ENCODE data around the gene CHIA. TPM values are rescaled to one million over a fixed set of nuclear protein-coding genes. Genes with fewer than 3 reads are reported as not detected.

Gene CHIA
- total and polyA plus RNA-seq, 2 of the 4 experiments (the other 2 are of a cell fraction), result not detected

- no peak overlapping the region for H2BK5ac ChIP-seq (ENCODE audit: low read depth, low read length, poor library complexity, severe bottlenecking)
- no peak overlapping the region for H3K4me3 ChIP-seq (ENCODE audit: insufficient read depth, low read depth, low read length)
- DNase-seq, result no peak
- no peak overlapping the region for H3K14ac ChIP-seq (replicated peaks; ENCODE audit: low read depth, low read length)
- no peaks in the 10 kb centered on the region for H4K20me1 ChIP-seq (ENCODE audit: insufficient read depth, low read length)
- ChIA-PET POLR2A (ENCODE audit: unreplicated experiment) (no interaction called here), CTCF (no interaction called here)
- no TSS peak for BruUV-seq (replicated peaks)
- no peak overlapping the region for H4K91ac ChIP-seq (ENCODE audit: insufficient read depth, low read depth, low read length)
- H4K5ac ChIP-seq (ENCODE audit: low read depth, low read length), result no peak overlapping the region
- TF ChIP-seq MAFK (IDR thresholded peaks at IDR 0.05; ENCODE audit: low read depth, low read length), result no peak
- dilution Hi-C loops (cut with HindIII; ENCODE audit: low sequenced_read_pairs, unreplicated experiment) (no loop called here), in situ Hi-C loops (cut with MboI; ENCODE audit: low sequenced_read_pairs) (no loop called here), intact Hi-C loops (cut with micrococcal nuclease) (no loop called here)
- H3K4me1 ChIP-seq (ENCODE audit: control insufficient read depth, insufficient read depth, low read length), result no peaks in the 10 kb centered on the region
- H2AFZ ChIP-seq (replicated peaks; ENCODE audit: low read length, poor library complexity), result no peak overlapping the region
- H3K4me2 ChIP-seq (ENCODE audit: low read depth, low read length), result no peak overlapping the region
- H2AK9ac ChIP-seq (replicated peaks; ENCODE audit: low read depth, low read length, poor library complexity), result no peak overlapping the region
- peaks cover 24% of the 10 kb centered on the region for H3K27me3 ChIP-seq (ENCODE audit: control insufficient read depth, insufficient read depth, low read length)
- H3K9me1 ChIP-seq (ENCODE audit: insufficient read depth, low read length), result no peaks in the 10 kb centered on the region
- ATAC-seq (ENCODE audit: low read depth), result no peak
- H3K56ac ChIP-seq (ENCODE audit: extremely low read depth, insufficient read depth, low read length), result no peak overlapping the region
- no peak overlapping the region for H3K23ac ChIP-seq (ENCODE audit: low read depth, low read length)
- H3K79me1 ChIP-seq (ENCODE audit: low read depth in 1 of 2, low read length in 2 of 2), result no peaks in the 10 kb centered on the region
- no peak overlapping the region for H3K18ac ChIP-seq (ENCODE audit: low read depth, low read length)
- H2BK120ac ChIP-seq (ENCODE audit: low read depth, low read length), result no peak overlapping the region
- WGBS, 2 experiments (ENCODE audit: extremely low coverage in 2 of 2, insufficient read length in 1 of 2), result no CpG with 5 or more reads among the region's 3 CpGs
- no peak overlapping the region for H3K4ac ChIP-seq (ENCODE audit: low read depth, low read length)
- no peak overlapping the region for H2AK5ac ChIP-seq (ENCODE audit: low read depth, low read length)
- H2BK15ac ChIP-seq (ENCODE audit: low read depth, low read length), result no peak overlapping the region
- H4K8ac ChIP-seq (ENCODE audit: low read depth in 2 of 2, low read length in 2 of 2), result no peak overlapping the region
- peaks cover 2% of the 10 kb centered on the region; the same call in 1 of the 2 replicates for H3K9me3 ChIP-seq (ENCODE audit: control insufficient read depth, insufficient read depth, low read length)
- no peaks in the 10 kb centered on the region for H3K36me3 ChIP-seq (ENCODE audit: control insufficient read depth, insufficient read depth, low read length)
- H3K9ac ChIP-seq (ENCODE audit: low read depth, low read length), result no peak overlapping the region
- H3K27ac ChIP-seq (ENCODE audit: insufficient read depth, low read length), result no peak overlapping the region
- no peak overlapping the region for H2BK20ac ChIP-seq (ENCODE audit: low read depth, low read length)
Observed at GRCh38 chr1:111272081-111272480, 18.6 kb upstream of the CHIA start.
